HG03103 (cell line): ENCODE results near the gene EPAS1.

Source experiments
- ATAC-seq: cut with Tn5 transposase; IDR thresholded peaks from one replicate; pipeline ENCODE4 v1.9.1; 2021; ENCODE audit warnings: low read depth; ENCODE audit not compliant: unreplicated experiment

EPAS1 gene

DNA sequence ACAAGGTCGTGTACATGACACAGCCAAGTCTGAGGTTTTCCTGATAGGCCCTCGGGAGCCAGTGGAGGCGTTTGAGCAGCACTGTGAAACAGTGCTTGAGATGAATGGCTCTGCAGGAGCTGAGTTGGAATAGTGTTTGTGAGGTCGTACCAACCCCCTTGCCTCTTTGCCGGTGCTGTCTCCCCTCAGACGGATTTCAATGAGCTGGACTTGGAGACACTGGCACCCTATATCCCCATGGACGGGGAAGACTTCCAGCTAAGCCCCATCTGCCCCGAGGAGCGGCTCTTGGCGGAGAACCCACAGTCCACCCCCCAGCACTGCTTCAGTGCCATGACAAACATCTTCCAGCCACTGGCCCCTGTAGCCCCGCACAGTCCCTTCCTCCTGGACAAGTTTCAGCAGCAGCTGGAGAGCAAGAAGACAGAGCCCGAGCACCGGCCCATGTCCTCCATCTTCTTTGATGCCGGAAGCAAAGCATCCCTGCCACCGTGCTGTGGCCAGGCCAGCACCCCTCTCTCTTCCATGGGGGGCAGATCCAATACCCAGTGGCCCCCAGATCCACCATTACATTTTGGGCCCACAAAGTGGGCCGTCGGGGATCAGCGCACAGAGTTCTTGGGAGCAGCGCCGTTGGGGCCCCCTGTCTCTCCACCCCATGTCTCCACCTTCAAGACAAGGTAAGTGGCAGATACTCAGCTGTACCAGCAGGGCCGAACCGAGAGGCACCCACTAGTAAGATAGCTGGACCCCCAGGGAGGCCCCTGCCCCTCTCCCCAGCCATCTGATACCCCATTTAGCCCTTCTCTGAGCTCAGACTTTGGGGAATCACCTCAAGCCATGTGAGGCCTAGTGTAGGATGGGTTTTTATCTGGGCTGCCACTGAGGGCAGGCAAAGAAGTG is 83.1 kb downstream of the EPAS1 start:
- no peak for ATAC-seq

DNA sequence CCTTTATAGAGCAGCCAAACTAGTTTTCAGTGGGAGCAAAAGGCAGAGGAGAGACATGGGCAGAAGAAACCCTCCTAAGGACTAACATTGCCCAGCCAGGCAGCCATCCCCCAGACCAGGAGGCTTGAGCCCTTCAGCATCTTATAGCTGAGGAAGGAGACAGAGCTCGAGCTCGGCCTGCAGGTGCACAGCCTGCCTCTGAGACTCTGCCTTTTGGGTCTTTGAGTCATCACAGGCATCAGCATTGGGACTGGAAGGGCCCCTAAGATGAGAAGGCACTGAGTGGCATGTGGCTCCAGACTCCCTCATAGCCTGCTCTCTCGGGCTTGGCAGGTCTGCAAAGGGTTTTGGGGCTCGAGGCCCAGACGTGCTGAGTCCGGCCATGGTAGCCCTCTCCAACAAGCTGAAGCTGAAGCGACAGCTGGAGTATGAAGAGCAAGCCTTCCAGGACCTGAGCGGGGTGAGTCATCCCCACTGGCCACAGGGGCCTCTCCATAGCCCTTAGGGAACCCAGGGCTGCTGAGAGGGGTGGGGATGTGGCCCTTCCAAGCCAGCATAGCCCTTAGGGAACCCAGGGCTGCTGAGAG is 84.1 kb downstream of the EPAS1 start:
- ATAC-seq = no peak

DNA sequence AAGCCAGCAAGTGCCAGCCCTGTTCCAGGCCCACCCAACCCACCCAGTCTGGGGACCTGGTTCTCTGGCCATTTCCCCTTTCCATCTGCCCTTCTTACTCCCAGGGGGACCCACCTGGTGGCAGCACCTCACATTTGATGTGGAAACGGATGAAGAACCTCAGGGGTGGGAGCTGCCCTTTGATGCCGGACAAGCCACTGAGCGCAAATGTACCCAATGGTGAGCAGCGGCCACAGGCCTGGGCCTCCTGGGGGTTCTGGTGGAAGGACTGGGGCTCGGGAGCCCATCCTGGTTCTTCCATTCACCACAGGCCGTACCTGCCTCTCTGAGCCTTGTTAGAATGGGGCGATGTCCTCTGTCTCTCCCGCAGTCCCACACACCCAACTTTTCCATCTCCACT is 84.7 kb downstream of the EPAS1 start:
- ATAC-seq = no peak

DNA sequence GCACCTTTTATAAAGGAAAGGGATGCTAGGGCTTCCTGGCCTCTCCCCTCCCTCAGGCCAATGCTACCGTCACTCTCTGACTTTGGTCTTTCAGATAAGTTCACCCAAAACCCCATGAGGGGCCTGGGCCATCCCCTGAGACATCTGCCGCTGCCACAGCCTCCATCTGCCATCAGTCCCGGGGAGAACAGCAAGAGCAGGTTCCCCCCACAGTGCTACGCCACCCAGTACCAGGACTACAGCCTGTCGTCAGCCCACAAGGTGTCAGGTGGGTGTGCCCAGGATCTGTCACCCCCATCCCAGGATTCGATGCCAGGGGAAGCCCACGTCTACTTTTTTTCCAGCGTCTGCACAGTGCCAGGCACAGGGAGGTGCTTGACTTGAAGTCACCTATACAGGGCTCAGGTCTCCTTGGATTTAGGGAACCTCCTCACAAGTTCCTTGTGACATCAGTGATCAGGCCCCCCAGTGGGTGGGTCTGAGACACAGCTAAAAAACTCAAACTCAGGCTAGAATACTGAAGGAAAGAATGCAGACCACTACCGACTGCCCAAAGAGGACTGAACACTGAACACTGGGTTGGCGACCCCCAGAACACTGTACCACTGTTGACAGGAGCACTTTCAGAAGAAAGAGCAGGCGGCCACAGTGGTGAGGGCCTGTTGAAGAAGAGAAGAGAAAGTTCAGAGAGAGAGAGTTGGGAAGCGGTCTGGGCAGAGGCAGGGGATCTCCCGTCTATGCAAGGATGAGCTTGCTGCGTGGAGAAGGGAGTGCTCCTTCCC is 85.3 kb downstream of the EPAS1 start:
- no peak for ATAC-seq

DNA sequence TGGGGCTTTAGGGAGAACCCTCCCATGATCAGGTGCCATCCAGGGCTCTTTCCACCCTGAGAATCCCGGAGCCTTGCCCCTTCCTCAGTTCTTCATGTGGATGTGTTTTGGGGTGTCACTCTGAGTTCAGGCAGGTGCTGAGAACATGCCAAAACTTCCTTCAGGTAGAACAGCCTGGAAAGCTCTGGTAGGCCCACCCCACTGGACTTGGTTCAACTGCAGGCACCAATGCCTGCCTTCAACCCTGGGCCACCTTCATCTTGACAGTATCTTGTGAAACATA is 85.8 kb downstream of the EPAS1 start:
- ATAC-seq = no peak

DNA sequence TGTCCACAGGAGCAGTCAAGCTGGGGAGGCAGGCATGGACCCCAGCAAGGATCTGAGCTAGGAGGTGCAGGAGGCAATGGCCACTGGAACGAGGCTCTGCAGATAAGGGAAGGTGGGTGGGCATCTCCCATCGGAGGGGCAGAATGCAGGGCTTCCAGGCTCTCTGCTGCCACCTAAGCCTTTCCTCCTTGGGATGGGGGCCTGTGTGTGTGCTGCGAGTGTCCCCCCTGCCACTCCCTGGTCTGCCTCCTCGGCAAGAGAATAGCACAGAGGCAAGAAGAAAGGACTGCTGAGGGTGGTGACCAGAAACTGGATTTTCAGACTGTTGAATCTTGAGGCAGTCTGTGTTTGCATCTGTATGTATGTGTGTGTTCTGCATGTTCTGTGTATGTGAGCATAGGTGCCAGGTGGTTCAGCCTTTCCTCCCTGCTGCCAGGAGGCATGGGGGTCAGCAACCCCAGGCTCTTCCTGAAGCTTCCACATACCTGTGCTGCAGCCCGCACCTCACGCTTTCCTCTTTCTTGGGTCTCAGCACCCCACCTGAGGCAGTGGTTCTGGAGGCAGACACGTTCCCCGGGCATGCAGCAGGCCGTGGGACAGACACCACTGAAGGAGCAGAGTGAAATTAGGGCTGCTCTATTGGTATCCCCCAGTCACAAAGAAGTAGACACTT is 86.7 kb downstream of the EPAS1 start:
- no peak for ATAC-seq

DNA sequence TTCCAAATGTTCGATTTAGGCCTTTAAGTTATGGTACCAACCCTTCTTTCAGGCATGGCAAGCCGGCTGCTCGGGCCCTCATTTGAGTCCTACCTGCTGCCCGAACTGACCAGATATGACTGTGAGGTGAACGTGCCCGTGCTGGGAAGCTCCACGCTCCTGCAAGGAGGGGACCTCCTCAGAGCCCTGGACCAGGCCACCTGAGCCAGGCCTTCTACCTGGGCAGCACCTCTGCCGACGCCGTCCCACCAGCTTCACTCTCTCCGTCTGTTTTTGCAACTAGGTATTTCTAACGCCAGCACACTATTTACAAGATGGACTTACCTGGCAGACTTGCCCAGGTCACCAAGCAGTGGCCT is 87.2 kb downstream of the EPAS1 start:
- no peak for ATAC-seq

DNA sequence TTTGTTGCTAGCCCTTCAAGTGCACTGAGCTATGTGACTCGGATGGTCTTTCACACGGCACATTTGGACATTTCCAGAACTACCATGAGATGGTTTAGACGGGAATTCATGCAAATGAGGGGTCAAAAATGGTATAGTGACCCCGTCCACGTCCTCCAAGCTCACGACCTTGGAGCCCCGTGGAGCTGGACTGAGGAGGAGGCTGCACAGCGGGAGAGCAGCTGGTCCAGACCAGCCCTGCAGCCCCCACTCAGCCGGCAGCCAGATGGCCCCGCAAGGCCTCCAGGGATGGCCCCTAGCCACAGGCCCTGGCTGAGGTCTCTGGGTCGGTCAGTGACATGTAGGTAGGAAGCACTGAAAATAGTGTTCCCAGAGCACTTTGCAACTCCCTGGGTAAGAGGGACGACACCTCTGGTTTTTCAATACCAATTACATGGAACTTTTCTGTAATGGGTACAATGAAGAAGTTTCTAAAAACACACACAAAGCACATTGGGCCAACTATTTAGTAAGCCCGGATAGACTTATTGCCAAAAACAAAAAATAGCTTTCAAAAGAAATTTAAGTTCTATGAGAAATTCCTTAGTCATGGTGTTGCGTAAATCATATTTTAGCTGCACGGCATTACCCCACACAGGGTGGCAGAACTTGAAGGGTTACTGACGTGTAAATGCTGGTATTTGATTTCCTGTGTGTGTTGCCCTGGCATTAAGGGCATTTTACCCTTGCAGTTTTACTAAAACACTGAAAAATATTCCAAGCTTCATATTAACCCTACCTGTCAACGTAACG is 88.8 kb downstream of the EPAS1 start:
- ATAC-seq = no peak

DNA sequence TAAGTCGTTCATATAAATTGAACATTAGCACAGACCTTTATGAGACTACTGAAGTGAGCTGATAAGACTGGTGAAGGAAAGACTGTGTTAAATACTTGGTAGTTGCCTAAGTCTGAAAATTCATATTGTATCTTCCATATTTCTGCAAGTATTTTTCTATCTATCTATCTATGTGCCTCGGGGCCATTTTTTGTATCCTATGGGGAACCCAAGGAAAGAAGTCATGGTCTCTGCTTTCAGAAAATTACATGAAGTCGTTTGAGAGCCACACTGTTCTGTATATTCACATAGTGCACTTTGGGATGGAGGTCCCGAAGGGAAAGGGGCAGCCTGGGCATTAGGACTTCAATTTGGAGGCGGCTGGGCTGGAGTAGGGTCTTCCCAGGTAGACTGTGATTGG is 89.6 kb downstream of the EPAS1 start:
- ATAC-seq = no peak

DNA sequence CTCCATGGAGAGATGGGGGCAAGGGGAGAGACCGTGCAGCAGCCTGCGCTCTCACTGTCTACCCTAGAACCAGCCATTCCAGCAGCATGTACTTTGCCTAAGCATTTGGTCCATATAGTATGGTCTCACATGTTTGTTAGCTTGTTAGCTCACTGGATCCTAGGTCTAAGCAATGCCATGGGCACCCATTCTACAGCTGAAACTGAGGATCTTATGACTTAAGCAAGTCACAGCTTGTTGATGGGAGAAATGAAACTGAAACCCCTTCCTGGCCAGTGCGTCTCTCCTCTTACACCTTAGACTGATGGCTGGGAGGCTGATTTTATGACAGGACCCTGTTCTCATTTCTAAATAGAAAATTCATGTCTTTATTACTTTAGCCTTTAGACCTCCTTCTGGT is 90.1 kb downstream of the EPAS1 start:
- ATAC-seq = no peak

DNA sequence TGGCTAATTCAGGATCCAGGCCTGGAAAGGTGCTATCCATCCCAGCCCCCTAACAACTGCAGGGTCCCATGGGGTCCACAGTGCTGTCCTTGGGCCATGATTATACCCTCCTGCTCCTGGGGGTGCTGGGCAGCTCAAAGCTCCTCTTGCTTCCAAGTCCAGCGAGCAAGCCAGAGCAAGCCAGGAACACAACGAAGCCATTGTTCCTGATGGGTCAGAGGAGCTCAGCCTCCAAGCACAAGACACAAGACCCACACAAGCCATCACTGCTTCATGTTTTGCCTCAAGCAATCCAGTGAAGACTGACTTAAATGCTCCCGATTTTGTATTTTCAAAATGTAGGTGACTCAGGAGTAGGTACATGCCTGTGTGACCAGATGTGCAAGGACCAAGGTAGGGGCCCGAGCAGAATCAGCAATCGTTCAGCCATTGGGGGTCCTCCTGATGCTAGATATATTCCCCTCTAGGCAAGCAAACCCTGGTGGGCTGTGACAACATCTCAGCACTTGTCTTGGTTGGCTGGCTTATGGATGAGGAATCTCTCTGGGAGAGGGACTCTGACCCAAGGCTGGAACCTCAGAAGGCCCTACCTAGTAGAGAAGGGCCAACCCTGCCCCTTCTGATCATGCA is 90.8 kb downstream of the EPAS1 start:
- no peak for ATAC-seq

DNA sequence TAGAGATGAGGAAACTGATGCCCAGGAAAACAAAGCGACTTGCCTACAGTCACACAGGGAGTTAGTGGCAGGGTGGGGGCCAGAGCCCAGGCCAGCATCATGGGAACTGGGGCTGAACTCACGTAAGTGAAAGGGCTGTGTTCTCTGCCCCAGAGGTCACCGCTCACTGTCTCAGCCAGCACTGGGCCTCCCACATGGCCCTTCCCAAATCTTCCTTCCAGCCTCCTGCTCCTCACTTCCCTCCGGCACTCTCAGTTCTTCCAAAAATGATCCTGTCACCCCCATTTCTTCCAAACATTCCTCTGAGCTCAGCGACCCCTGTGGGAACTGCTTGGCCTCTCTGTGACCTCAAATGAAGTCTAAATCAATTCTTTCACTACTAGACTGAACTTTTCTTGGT is 91.7 kb downstream of the EPAS1 start:
- no peak for ATAC-seq

DNA sequence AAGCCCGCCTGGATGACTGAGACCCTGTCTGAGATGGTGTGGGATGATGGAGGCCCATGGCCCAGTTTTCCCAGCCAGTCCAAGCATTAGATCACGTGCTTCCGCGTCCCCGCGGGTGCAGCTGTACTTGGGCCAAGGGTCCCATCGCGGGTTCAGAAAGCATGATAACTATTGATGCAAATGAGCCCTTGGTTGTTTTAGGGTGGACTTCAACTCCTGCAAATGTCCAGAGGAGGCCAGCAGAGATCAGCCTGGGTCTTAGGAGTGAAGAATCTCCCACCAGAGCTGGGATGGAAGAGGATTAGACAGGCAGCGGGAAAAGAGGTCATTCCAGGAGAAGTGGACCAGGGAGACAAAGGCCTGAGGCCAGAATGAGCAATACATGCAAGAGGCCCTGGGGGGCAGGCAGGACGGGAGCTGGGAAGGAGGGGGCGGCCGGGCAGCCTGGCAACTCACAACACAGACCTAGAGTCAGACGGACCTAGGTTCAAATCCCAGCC is 92.3 kb downstream of the EPAS1 start:
- ATAC-seq = no peak

DNA sequence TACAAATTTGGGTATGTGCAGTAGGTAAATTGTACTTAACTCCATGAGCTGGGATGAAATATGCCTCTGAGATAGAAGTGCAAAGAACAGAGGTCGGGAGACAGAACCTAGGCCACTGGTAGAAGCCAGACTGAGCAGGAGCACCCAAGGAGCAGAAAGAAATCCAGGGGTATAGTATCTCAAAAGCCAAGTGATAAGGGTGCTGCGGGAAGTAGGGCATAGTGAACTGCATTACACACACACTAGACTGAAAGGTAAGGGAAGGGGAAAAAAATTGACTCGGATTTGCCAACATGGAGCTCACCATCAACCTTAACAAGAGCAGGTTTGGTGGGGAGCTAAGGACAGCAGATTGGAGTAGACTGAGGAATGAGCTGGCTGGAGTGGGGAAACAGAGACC is 92.8 kb downstream of the EPAS1 start:
- ATAC-seq = no peak

DNA sequence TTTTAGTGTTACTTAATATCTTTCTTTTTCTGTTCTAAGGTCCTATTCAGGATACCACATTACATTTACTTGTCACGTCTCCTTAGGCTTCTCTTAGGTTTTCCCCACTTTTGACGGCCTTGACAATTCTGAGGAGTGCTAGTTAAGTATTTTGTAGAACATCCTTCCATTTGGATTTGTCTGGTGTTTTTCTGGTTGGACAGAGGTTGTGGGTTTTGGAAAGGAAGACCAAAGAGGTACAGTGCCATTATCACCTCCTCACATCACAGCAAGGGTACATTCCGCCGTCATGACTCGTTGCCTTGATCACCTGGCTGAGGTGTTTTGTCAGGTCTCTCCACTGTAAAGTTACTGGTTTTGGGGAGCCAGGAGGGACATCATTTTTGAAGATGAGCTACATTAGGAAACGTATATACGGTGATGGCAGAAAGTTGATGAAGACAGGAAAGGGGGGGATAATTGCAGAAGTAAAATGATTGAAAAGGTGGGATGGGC is 93.7 kb downstream of the EPAS1 start:
- ATAC-seq = no peak

DNA sequence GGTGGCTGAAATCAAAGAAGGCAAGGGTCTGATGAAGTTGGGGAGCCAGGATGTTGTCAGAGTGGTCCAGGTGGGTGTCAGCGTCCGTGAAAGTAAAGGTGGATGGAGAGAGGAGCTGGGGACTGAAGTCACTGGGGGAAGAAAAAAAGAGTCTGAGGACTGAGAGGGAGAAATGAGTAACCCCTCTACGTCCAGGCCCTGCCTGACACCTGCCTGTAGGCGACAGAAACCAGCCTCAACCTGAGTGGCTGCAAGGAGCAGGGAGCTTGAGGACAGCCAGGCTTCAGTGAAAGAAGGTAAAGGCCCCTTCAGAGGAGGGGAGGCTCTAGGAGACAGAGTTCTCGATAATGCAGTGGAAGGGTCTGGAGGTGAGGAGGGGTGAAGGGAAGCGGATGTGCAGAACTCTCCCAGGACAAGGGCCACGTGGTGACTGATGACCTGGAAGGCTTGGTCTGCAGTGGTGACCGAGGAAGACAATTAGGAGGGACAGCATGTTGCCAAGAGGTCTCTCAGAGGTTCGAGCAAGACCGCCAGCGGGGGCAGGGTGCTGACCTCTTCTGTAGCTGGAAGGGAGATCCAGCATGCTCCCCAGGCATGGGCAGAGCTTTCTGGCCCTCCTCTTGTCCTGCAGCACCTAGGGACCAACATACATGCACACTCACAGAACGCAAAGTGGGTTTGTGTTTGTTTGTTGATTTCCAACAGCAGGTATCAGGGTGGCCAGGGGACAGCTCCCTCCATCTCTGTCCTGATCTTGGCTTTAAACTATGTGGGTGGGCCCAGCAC is 95.5 kb downstream of the EPAS1 start:
- ATAC-seq = no peak

DNA sequence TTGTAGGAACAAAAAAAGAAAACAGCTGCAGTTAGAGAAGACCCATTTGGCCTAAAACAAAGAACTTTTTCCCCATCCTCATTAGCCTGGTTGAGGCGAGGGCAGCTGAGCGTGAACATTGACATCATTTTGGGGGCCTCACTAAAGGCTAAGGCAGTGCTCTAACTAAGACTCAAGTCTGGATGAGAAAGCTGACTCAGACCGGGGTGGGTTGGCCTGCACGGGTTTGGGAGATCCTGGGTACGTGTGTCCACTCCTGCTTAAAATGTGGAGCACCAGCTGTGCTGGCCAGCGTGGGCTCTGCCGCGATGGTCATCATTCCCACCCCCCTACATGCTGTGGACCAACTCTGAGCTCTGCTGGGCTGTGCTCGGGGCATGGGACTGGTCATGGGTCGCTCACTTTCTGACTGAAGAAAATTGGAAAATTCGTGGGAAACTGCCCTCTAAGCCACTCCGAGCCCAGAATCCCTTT is 96.2 kb downstream of the EPAS1 start:
- no peak for ATAC-seq

DNA sequence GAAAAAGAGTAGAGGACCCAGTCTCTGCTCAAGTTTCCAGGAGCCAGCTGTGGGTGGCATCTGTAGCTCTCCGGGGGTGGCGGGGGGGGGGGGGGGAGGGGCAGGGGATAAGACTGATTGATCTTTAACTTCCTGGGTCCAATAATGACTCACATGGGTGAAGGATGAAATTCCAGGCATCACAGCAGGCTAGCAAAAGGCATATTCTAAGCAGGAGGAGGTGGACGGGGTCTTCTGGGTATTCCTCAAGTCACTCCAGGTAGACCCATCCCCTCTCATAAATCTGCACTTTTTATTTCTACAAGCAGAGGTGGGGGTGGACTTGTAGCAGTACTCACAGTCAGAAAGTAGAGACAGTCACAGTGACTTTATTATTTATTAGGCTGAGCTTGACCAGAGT is 96.7 kb downstream of the EPAS1 start:
- ATAC-seq = no peak
